Fibroblast of skin of right biceps (primary cell): ENCODE data around the gene ZNF354C.
"Not testable (repeated sequence)": the region's sequence is repeated elsewhere in the genome, so short reads cannot be mapped to it uniquely, and the experiment has no call there.

Experiments used
- DNase-seq: peaks from one replicate; pipeline ENCODE4 v3.0.0-alpha.2; 2013

ZNF354C gene

DNA sequence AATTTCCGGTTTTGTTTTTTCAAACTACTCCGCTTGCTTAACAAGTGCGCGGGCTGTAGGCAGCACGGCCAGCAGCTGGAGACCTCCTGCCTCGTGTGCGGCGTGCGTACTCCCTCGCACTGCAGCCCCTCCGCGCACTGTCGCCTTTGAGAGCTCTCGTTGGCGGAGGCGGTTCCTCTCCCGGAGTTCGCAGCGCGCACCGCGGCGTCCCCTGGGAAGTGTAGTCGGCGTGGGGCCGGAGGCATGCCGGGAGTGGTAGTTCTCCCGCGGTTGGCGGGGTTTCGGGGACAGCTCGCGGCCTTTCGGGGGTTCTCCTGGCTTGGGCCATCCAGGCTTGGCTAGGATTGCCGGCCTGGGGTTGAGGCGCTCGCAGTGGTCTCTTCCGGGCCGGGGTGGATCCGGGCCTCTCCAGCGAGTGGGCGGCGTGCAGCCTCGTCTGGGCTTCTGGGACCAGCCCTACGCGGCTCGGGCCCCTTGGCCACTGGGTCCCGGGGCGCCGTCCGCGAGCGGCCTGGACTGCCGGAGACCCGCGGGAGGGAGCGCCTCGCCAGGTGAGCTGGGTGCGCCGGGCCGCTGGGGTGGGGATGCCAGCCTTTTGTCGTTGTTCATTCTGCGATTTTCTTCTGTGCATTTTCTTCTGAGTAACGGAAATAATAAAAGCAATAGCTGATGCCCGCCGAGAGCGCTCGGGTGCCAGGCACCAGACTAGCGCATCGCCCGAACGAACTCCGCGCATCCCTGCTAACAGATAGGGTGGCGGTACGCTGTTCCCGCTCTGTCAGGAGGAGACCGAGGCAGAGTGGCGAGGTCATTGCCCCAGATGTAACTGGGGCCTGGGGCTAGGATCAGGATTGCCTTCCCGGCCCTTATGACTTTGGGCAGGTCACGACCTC lies at the start of gene ZNF354C:
TSS of gene ZNF354C (plus strand) at position 258 of the 893 bp plus-strand sequence. CDS start 1,696 bp downstream, outside the sequence.
- peak; percentile 92 for DNase-seq

DNA sequence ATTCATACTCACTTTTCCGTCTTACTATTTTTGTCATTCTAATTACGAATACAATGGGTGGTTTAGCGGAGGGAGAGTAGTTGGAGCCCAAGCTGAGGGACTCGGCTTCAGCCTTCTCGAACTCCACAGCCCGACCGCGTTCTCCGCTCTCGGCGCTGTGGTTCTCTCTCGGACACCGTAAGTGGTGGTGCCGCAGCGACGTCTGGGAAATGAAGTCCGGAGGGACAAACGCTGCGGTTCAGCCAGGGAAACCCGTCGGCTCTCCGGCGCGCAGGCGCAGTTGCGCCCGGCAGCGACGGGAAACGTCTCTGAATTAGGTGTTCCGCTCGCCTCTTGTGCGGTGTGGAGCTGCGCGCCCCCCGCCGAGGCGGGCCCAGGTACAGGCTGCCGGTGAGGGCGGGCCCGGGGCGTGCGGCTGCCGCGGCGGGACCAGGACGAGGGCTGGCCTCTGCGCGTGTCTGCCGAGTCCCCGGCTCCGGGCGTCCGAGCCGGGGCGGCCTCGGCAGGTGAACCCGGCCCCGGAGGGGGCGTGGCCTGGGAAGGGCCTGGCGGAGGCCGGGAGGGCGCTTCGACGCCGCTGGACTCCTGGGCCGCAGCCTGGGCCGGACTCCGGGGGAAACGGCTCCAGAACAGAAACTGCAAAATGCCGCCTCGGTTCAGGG lies 36.5 kb upstream of the ZNF354C start, which contains the start of gene ZNF879:
TSS of gene ZNF879 (plus strand) at position 277 of the 662 bp plus-strand sequence. CDS start 1,201 bp downstream, outside the sequence.
- DNase-seq = peak; percentile 96

DNA sequence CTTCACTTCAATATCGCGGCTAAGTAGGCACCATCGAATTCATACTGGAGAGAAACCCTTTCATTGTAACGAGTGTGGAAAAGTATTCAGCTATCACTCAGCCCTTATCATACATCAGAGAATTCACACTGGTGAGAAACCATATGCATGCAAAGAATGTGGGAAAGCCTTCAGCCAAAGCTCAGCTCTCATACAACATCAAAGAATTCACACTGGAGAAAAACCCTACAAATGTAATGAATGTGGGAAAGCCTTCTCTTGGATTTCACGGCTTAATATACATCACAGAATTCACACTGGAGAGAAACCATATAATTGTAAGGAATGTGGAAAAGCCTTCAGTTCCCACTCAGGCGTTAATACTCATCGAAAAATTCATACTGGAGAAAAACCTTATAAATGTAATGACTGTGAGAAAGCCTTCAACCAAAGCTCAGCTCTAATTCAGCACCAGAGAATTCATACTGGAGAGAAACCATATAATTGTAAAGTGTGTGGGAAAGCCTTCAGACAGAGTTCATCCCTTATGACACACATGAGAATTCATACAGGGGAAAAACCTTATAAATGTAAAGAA lies 27.1 kb upstream of the ZNF354C start:
- DNase-seq = no peak

DNA sequence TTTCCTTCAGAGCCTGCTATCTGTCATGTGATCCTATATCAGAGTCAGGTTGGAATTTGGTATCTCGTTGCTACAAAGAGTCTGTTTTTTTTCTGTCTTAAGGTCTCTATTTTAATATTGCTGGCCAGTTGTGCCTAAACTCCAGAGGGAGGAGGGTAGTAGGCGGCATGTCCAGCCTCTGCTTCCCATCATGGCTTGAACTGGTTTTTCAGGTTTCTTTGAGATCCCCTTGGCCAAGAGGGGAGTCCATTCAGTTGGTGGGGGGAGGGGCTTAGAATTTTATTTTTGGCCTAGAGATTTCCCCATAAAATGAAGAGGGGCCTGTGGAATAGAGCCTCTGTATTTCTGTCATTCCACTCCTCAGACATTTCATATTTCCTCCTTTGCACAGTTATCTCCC lies 15.4 kb upstream of the ZNF354C start:
- DNase-seq = no peak

DNA sequence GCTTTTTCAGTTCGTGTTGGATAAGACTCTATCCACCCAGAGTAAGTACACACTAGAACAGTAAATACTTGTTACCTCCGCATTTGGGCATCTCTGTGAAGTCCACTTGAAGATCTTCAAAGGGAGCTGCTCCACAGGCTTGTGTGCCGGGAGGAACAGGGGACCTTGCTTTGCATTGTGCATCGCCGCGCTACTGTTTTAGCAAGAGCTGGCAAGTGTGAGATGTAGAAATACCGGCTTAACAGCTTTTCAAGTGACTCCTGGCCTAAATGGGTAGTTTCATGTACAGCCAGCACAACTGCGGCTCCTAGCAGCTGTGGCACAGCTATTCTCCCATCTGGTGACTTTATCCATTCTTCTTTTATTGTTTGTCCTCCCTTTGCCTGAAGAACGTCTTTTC lies 8.4 kb upstream of the ZNF354C start:
- no peak for DNase-seq

DNA sequence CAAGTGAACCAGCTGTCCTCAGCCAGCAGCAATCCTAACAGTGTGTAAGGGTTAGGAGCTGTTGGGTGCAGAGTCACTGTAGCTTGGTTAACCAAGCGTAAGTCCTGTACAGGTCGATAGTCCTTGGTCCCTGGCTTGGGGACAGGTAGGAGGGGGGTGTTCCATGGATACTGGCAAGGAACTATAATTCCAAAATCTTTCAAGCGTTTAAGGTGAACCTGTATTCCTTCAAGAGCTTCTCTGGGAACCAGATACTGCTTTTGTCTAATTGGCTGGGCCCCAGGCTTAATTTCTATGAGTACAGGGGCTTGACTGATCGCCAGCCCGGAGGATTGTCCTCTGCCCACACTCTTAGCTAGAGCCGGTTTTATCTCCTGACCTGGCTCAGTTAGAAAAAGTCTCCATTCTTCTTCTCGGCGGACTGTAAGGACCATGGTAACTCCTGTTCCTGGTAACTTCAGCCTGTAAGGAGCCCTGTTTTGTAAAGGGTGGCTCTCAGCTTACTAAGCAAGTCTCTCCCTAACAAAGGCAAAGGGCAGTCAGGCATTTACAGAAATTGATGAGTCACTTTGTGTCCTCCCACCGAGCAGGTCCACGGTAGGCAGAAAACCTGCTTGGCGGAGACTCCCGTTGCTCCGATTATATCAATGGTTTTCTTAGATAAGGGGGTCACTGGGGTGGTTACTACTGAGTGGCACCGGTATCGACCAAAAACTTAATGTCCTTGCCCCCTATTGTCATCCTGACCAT lies 6.0 kb upstream of the ZNF354C start:
- DNase-seq = no peak

DNA sequence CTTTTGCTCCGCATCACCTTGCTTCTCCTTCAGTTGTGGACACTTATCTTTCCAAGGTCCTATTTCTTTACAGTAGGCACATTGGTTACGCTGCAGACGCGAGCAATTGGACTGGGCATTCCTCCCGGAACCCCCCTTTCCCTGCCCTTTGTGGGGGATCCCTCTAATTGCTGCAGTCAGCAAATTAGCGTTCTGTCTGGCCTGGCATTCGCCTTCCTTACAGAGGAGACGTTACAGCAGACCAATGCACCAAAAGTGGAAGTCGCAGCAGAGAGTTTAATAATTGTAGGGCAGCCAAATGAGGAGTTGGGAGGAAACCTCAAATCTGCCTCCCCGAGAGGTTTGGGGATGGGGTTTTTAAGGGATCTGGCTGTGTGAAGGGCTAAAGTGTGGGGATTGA lies 5.3 kb upstream of the ZNF354C start:
- no peak for DNase-seq

DNA sequence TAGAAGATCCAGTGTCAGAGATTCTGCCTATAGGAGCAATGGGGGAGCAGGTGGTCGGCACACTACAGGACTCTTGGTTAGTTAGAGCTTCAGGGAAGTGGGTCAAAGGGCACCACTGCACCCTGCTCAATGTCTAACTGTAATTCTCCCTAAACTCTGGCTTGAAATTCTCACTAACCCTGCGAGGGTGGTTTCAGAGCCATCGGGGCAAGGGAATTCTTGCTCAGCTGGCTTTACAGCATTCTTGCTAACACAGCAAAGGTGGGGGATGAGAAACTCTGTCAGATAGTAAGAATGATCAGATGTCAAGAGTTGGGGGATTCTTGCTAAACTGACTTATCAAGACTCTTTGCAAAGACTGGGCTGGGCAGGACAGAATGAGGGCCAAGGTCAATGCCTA lies 4.7 kb upstream of the ZNF354C start:
- no peak for DNase-seq

DNA sequence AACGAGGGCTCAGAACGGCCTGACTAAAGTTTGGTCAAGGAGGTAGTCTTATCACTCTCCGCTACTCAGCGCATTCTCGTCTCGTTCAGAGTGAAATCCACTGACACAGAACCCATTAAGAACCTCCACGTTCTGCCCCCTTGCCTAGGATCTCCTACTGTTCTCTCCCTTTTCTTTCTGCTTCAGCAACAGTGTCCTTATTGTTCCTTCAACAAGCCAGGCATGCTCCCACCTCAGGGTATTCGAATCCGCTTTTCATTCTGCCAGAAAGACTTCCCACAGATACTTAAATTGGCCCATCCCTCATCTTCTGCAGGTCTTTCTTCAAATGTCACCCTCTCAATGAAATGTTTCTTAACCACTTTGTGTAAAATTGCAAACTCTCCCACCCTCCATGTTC lies 4.3 kb upstream of the ZNF354C start:
- DNase-seq = no peak

DNA sequence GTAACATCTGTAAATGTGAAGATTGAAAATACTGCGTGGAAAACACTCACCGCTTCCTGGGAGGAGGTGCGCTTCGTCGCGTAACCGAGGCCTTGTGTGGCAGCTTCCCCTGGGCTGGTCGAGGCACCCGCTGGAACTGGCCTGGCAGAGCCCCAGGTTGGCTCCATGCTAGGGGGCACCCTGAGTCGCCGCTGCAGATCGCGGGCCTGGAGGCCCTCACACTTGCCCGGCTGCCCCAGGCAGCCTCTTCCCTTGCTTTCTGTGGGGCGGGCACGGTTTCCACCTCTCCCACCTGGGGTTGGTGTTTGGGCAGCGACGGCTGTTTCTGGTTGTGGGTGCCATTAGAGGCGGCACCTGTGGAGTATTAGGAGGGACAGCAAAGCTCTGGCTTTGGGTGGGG lies 852 bp downstream of the ZNF354C start:
- peak; percentile 10 for DNase-seq

DNA sequence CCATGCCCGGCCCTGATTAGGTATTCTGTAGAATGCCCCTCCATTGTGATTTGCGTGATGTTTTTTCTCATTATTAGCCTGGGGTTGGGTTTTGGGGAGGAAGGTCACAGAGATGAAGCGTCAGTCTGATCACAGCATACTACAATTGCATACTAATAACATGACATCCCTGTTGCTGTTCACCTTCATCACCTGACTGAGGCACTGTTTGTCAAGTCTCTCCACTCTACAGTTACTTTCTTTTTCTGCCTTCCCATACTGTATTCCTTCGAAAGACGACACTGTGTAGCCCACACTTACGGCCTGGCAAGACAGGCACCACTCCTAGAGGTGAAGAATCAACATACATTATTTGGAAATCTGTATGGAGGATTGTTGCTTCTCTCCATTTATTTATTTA lies 5.5 kb downstream of the ZNF354C start:
- DNase-seq = no peak

DNA sequence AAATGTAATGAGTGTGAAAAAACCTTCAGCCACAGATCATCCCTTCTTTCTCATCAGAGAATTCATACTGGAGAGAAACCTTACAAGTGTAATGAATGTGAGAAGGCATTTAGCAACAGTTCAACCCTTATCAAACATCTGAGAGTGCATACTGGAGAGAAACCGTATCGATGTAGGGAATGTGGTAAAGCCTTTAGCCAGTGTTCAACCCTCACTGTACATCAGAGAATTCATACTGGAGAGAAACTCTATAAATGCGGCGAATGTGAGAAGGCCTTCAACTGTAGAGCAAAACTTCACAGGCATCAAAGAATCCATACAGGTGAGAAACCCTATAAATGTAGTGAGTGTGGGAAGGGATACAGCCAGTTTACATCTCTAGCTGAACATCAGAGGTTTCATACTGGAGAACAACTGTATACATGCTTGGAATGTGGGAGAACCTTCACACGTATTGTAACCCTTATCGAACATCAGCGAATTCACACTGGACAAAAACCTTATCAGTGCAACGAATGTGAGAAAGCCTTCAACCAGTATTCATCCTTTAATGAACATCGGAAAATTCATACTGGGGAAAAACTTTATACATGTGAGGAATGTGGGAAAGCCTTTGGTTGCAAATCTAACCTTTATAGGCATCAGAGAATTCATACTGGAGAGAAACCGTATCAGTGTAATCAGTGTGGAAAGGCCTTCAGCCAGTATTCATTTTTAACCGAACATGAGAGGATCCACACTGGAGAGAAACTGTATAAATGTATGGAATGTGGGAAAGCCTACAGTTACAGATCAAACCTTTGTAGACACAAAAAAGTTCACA lies 19.2 kb downstream of the ZNF354C start:
- no peak for DNase-seq

DNA sequence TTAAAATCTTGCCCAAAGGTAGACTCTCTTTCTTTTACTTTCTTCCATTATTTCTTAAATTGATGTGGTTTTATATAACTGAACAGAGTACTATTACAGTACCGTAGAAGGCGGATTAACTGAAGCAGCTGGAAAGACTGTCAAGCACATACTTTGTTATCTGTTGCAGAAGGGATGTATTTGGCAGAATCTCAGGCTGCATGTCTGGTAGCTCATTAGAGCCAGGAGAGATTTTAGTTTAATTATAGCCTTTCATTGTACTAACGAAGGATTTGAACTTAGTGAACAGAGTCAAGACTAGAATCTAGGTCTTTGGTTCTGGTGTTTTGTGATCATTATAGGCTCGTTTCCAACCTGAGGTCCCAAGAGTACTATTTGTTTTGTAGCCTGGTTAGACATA lies 20.6 kb downstream of the ZNF354C start:
- no peak for DNase-seq

DNA sequence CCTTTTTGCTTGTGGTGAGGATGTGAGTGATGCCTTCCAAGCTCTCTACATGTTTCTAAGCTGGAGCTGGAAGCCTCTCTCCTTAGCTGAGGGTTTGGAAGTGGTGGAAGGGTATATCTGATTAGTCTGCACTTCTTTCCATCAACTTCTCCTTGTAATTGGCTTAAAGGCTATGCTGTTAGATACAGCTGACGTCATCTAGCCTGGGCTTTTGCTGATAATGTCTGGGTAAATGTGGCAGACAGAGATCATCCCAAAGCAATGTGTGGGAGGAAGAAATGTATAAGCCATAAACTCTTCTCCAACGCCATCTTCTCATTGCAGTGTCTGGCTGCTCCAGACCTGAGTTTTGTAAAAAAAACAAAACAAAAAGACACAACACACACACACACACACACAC lies 29.3 kb downstream of the ZNF354C start:
- no peak for DNase-seq

DNA sequence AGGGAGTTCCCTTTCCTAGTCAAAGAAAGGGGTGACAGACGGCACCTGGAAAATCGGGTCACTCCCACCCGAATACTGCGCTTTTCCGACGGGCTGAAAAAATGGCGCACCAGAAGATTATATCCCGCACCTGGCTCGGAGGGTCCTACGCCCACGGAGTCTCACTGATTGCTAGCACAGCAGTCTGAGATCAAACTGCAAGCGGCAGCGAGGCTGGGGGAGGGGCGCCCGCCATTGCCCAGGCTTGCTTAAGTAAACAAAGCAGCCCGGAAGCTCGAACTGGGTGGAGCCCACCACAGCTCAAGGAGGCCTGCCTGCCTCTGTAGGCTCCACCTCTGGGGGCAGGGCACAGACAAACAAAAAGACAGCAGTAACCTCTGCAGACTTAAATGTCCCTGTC lies 41.1 kb downstream of the ZNF354C start:
- DNase-seq = not testable (repeated sequence)

DNA sequence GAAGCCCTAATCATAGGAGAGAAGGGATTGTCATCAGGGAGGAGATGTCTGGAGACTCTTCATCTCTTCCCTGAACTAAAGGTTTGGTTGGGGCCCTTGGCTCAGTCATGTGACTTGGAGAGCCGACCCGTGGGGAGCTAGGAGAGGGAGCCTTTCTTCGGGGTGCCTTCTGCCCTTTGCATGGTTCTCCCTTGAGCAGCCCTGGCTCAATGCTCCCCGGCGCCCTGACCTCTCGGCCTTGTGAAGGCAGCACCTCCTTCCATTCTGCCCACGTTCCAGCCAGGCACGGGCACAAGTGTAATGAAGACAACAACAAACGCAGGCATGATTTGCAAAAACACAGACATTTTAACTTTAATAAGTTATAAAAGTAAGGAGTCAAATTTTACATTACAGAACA lies 50.4 kb downstream of the ZNF354C start:
- no peak for DNase-seq

DNA sequence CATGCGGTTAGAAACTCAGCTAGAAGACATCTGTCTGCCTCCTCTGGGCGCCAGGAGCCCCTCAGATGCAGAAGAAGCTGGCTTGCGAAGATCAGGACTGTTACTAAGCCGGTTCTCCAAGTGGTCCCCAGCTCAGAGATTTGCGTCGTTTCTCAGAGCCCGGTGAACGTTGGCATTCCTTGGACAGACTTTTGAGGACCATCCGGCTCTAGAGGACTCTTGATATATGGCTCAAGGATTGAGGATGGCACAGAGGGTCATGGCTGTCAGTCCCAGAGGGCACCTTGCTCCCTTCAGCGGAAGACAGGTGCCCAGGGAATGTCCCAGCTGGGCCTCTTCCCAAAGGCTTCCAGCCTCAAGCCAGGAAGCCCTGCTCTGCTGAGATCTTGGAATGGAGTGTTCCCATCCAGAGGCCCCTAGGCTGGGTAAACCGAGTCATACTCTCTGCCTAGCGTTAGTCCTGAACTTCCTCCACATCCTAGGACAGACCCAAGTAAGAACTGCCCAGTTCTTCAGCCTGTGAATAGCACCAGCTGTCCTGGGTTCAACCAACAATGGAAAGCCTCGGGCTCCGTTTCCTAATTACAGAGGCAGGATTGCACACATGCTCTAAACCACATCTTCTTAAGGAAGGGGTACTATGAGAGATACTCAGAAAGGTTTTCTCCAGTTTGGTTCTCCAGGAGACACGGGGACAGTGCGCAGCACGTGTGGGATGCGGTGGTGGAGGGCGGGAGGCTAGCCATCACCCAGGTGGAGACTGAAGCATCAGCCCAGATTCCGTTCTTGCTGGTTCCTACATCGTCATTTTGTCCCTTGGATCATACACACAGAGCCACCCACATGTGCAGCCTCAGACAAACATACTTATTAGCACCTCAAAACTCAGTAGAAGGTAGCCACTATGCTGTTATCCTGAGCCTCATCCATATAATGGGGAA lies 51.4 kb downstream of the ZNF354C start:
- DNase-seq = no peak

DNA sequence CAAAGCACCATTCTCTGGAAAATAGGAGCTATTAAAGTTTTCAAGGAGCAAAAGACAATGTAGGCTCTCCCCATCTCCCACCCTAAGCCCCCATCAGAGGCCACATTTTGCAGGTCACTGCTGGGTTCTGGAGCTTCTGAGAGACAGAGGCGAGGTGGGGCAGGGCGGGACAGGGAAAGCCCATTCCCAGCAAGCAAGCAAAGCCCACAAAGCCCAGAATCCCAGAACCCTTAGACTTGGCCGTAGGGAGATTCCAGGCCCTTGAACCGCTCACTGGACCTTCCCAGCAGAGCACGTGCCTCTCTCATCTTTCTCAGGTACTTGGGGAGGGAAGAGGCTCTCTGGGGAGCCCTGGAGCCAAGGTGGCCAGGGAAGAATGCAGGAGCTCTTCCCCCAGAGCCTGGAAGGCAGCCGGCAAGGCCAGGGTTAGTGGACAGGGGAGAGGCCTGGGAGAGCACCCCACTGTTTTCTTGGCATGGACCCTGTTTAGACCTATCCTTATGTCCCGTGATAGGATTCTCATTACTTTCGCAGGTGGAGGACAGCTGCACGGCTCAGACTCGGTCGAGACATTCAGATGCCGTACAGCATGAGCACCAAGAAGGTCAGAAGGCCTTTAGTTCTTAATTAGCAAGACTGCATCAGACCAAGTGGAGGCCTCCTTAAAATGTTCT lies 52.4 kb downstream of the ZNF354C start:
- DNase-seq = no peak

DNA sequence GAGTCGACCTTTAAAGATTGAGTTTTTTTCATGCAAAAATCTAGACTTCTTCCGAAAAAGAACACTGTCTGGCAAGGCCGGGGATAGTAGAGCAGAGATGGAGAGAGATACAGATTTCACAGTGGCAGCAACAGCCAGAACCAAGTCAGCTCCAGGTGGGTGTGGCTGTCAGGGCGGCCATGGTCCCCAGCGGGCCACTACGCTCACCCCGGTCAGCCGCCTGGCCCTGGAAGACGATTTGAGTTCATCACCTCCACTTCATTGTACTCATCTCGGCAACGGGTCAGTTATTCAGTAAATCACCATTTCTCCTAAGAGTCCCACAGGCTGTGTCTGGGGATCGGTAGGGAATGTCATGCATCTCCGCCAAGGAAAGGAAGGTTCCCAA lies 53.0 kb downstream of the ZNF354C start:
- no peak for DNase-seq

DNA sequence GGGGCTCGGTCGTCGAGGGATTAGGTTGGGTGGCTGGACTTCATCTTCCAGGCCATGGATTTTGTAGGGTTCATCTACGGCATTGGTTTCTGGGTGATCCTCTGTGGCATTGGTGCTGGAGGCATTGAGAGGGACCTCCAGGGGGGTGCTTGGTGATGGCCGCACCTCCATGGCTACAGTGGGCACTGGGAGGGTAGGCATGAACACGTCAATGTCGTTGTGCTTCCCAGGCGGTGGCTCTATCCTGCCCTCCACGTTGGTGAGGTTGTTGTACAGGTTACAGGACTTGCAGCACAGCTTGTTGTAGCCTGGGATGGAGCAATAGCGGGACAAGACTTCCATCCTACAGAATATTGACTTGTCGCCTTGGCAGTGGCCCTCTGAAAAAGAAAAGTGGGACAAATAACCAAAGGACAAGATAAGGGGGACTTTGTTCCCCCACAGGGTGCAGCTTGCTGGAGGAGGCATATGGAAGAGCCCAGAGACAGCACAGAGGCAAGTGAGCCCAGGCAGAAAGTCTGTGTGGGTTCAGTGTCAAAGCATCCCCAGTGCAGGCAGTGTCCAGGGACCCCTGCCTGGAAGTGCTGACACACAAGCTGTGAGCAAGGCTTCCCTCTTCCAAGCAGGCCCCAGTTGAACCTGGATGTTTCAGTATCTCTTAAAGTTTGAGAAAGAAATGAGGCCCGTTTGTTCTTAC lies 53.9 kb downstream of the ZNF354C start:
- DNase-seq = no peak
